Peyer's patch (tissue), 4 donors: Measurements from ENCODE around the gene SIGLEC12. TPM values are rescaled to one million over a fixed set of nuclear protein-coding genes. Genes with fewer than 3 reads are reported as not detected.
A peak's percentile ranks its signal among the peaks of the same experiment; 100 is the strongest.

Source experiments
- DNase-seq, 3 donors: peaks; one replicate each; pipeline ENCODE4 v3.0.0-alpha.2; 2017 to 2019
- H3K27ac ChIP-seq, 4 donors: fragments of 200-600 bp; sonication (generic); one replicate each; pipeline ENCODE4 v1.5.1; 2016 to 2019
- H3K27me3 ChIP-seq, 2 donors: fragments of 200-600 bp; sonication (generic); one replicate each; pipeline ENCODE4 v1.5.1; 2019
- H3K36me3 ChIP-seq, 3 donors: fragments of 200-600 bp; sonication (generic); one replicate each; pipeline ENCODE4 v1.5.1; 2016 to 2019
- H3K4me1 ChIP-seq, 4 donors: fragments of 200-600 bp; sonication (generic); one replicate each; pipeline ENCODE4 v1.5.1; 2016 to 2019
- H3K4me3 ChIP-seq, 4 donors: fragments of 200-600 bp; sonication (generic); 1 replicate in 3 of 4; 2 replicates in 1 of 4; pipeline ENCODE4 v1.5.1; 2016 to 2019; ENCODE audit warnings: mild to moderate bottlenecking in 1 of 4
- H3K9me3 ChIP-seq, 4 donors: fragments of 200-600 bp; sonication (generic); one replicate each; pipeline ENCODE4 v1.5.1; 2016 to 2019; ENCODE audit warnings: mild to moderate bottlenecking in 1 of 4
- CTCF ChIP-seq, 6 experiments: fragments of 450-650 bp in 4 of 6; fragments of 200-600 bp in 2 of 6; sonication (generic) in 1 of 6; IDR thresholded peaks; one replicate each; pipeline ENCODE4 v1.5.1; 2017 to 2019; ENCODE audit warnings: antibody characterized with exemption in 6 of 6, mild to moderate bottlenecking in 3 of 6, moderate library complexity in 1 of 6
- POLR2A ChIP-seq, 2 donors: fragments of 450-650 bp; IDR thresholded peaks; one replicate each; pipeline ENCODE4 v1.5.1; 2017; ENCODE audit warnings: antibody characterized with exemption in 2 of 2, mild to moderate bottlenecking in 2 of 2, moderate library complexity in 2 of 2
- total RNA-seq, 4 donors: library from RNA; depleted of rRNA; stranded (reverse); fragments of >200 nt; gene quantifications; one replicate each; pipeline ENCODE4 v1.1.0, GENCODE V29; 2016

Gene SIGLEC12
- total RNA-seq, 4 donors from 2014 or later: 2.5 to 3.3 TPM; not detected in 2

- no peaks in the 10 kb centered on the region for H3K9me3 ChIP-seq
- peak in 1 of 3 donors; percentile 28 for DNase-seq
- H3K4me1 ChIP-seq: no peaks in the 10 kb centered on the region
- no peaks in the 10 kb centered on the region for H3K27me3 ChIP-seq
- no peak for TF ChIP-seq CTCF (IDR thresholded peaks at IDR 0.05)
- TF ChIP-seq POLR2A (IDR thresholded peaks at IDR 0.05): no peak
- H3K4me3 ChIP-seq: no peak overlapping the region
- H3K36me3 ChIP-seq: no peaks in the 10 kb centered on the region
- no peak overlapping the region for H3K27ac ChIP-seq
These were observed 38.9 kb downstream of the SIGLEC12 start for GRCh38 chr19:51462681-51463080.

DNA sequence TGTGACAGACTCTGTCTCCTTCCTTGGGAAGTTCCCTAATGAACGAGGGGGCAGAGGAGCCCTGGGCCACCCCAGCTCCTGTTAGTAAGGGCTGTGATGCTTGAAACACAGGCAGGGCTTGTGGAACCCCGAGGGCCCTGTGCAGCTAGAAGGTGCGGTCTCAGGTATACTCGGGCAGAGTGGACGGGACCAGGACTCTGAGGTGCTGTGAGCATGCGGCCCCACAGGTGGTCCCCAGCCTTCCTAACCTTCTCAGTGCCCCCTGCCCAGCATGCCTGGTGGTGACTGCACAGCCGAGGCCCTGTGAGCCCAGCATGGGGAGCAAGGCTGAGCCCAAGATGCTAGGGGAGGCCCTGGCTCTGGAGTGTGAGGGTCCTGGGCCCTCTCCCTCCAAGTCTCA is 39.3 kb downstream of the SIGLEC12 start:
- no peak overlapping the region for H3K4me3 ChIP-seq
- TF ChIP-seq CTCF (IDR thresholded peaks at IDR 0.05): no peak
- no peak for TF ChIP-seq POLR2A (IDR thresholded peaks at IDR 0.05)
- peak overlapping the region in 1 of 4 donors; percentile 30 for H3K27ac ChIP-seq
- DNase-seq: peak in 1 of 3 donors; percentile 42
- H3K9me3 ChIP-seq: no peaks in the 10 kb centered on the region
- no peaks in the 10 kb centered on the region for H3K36me3 ChIP-seq
- no peaks in the 10 kb centered on the region for H3K4me1 ChIP-seq
- no peaks in the 10 kb centered on the region for H3K27me3 ChIP-seq

DNA sequence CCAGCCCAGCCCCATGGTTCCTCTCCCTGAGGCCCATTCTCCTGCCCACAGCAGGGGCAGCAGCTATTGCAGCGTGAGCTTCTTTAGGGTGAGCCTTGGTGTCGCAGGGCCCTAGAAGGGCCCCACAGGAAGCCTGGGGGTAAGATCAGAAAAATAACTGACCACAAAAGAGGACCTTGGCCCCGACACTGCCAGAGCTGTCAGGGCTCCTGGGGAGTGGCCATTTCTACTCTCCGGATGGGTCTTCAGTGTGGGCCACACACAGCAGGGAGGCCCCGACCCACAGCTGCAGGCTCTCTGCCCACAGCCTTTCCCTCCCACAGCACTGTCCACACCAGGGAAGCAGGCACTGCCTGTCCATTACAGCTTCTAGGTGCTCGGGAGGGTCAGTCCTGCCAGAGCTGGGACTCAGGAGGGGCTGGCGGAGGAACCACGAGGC is 39.9 kb downstream of the SIGLEC12 start:
- Histone ChIP-seq H3K4me1 (no peaks in the 10 kb centered on the region), H3K36me3 (no peaks in the 10 kb centered on the region), H3K27me3 (no peaks in the 10 kb centered on the region), H3K4me3 (no peak overlapping the region), H3K27ac (peak overlapping the region in 1 of 4 donors; percentile 30), H3K9me3 (no peaks in the 10 kb centered on the region)
- DNase-seq: peak in 1 of 3 donors; percentile 44
- no peak for TF ChIP-seq CTCF (IDR thresholded peaks at IDR 0.05)
- TF ChIP-seq POLR2A (IDR thresholded peaks at IDR 0.05): no peak

DNA sequence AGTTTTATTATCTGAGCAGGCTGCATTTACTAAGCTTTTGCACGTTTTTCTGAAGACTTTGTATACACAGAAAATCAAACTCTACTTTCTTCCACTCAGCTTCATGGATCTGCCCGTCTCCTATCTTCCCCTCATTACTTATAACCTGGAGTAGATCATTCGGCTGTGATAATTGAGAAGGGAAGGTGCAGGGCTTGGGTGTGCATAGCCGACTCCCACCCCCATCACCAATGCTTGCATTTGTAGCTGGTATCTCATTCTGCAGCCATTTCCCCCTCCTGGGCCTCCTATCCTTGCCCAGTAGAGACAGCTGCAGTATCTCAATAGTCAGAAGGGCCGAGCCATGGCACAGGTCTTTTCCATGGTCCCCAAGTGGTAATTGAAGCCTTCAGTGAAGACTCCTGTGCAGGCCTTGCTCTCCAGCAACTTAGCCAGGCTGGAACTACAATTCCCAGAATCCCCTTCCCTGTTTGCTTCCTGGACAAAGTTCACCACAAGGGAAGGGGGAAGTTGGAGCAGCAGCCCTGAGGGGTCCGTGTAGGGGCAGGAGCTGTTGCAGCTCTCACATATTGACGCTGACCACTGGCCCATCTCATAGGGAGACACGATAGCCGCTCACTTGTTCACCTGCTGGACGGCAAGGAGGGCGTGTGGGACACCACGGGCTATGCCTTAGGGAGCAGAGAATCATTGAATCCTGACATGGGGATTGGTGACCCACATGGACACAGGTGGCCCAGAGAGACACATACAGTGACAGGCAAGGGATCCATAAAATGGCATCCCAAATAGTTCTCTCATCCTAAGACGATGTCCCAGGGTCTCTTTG is 41.2 kb downstream of the SIGLEC12 start:
- Histone ChIP-seq H3K4me1 (no peaks in the 10 kb centered on the region), H3K27me3 (no peaks in the 10 kb centered on the region), H3K36me3 (no peaks in the 10 kb centered on the region), H3K9me3 (no peaks in the 10 kb centered on the region), H3K4me3 (no peak overlapping the region), H3K27ac (peak overlapping the region in 1 of 4 donors; percentile 30)
- no peak for DNase-seq
- TF ChIP-seq CTCF (IDR thresholded peaks at IDR 0.05) (no peak), POLR2A (IDR thresholded peaks at IDR 0.05) (no peak)

DNA sequence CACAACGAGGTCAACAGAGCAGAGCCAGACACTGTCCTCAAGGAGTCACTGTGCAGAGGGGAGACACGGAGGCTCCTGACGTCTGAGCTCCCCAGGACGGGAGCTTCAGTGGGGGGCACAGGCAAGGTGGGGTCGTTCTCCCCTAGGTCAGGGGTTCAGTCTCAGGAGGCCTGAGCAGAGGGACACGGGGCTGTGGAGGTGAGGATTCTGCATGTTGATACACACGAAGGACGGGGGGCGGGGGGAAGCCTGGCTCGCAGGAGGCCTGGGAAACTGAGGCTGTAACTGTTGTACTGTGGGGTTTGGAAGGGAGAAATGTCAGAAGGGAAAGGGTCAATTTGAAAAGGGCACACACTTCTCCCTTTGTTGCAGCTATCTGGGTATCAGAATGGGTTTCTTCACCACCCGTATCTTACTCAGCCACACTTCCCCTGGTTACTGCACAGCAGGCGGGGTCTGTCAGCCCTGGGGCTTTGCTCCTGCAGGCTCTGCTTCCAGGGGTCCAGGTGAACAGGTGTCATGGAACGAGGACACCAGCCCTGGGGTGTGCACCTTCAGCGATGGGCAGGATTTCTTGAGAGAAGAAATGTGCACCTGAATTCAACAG is 42.6 kb downstream of the SIGLEC12 start:
- Histone ChIP-seq H3K9me3 (no peaks in the 10 kb centered on the region), H3K4me3 (no peak overlapping the region), H3K27me3 (no peaks in the 10 kb centered on the region), H3K4me1 (no peaks in the 10 kb centered on the region), H3K27ac (no peak overlapping the region), H3K36me3 (no peaks in the 10 kb centered on the region)
- DNase-seq: no peak
- TF ChIP-seq CTCF (IDR thresholded peaks at IDR 0.05) (no peak), POLR2A (IDR thresholded peaks at IDR 0.05) (no peak)
